ENCODE data around the gene CIRBP. TPM values are rescaled to one million over a fixed set of nuclear protein-coding genes. Genes with fewer than 3 reads are reported as not detected.
A peak's percentile ranks its signal among the peaks of the same experiment; 100 is the strongest.

The CIRBP gene
- total and polyA plus RNA-seq, 2 donors (not counting 1 experiment from before 2014, with no cell fraction given), result 643 to 1,164 TPM

GRCh38 chr19:1239420-1239795, 29.7 kb upstream of the CIRBP start:
- H3K4me2 ChIP-seq (replicated peaks; ENCODE audit: low read depth, low read length, poor library complexity, severe bottlenecking), result peak overlapping the region; percentile 99
- ATAC-seq (ENCODE audit: low read depth) (no peak), DNase-seq (no peak)
- WGBS (ENCODE audit: insufficient coverage), result 76% methylated on average over 10 of the region's 11 CpGs
- H2AFZ ChIP-seq (ENCODE audit: insufficient read depth, low read depth, low read length, poor library complexity, severe bottlenecking), result no peak overlapping the region
- Mint-ChIP-seq H3K4me3 (peak overlapping the region; percentile 87), H3K27ac (peak overlapping the region; percentile 50), H3K27me3 (peaks cover 8% of the 10 kb centered on the region), H3K4me1 (peaks cover 33% of the 10 kb centered on the region), H3K9me3 (ENCODE audit: insufficient read depth) (no peaks in the 10 kb centered on the region)
- TF ChIP-seq EZH2 (IDR thresholded peaks at IDR 0.05; ENCODE audit: borderline replicate concordance, insufficient read depth, low read depth, low read length, poor library complexity, severe bottlenecking) (no peak), CTCF (IDR thresholded peaks at IDR 0.05) (no peak)
- no peak overlapping the region for H3K9ac ChIP-seq (ENCODE audit: low read length)
- H3K36me3 ChIP-seq (replicated peaks in 1 of 2; ENCODE audit: control extremely low read depth in 1 of 2, control insufficient read depth in 1 of 2, extremely low read depth in 1 of 2, insufficient read depth in 2 of 2, low read length in 1 of 2), result peaks cover 0 to 4% of the 10 kb centered on the region in 2 experiments
- H3K27me3 ChIP-seq (replicated peaks in 1 of 4; ENCODE audit: control extremely low read depth in 1 of 4, control insufficient read depth in 3 of 4, insufficient read depth in 4 of 4, low read length in 3 of 4), result peaks cover 0 to 21% (median 7%) of the 10 kb centered on the region in 4 experiments
- H3K79me2 ChIP-seq (ENCODE audit: control insufficient read depth, insufficient read depth, low read length), result peaks cover 23% of the 10 kb centered on the region
- H4K20me1 ChIP-seq (ENCODE audit: control insufficient read depth, insufficient read depth, low read length, poor library complexity, severe bottlenecking), result peaks cover 16% of the 10 kb centered on the region
- ChIA-PET POLR2A (interaction anchor here (0.6 kb wide), 1 partner anchor 158 kb away, joined by 3 read pairs; no protein-coding TSS in a partner anchor), CTCF (interaction anchor here (1.2 to 1.8 kb wide), 4 partner anchors 18 to 126 kb away, joined by 3 to 8 read pairs (median 4); partner anchors contain the start of gene CIRBP)
- H3K4me3 ChIP-seq (ENCODE audit: control extremely low read depth in 1 of 5, extremely low read depth in 1 of 5, insufficient read depth in 1 of 5, low read depth in 2 of 5, low read length in 4 of 5), result no peak overlapping the region
- H3K4me1 ChIP-seq (ENCODE audit: control insufficient read depth in 2 of 2, insufficient read depth in 2 of 2, low read length in 2 of 2), result peaks cover 36 to 54% of the 10 kb centered on the region in 2 donors
- no peaks in the 10 kb centered on the region for H3K9me3 ChIP-seq (ENCODE audit: control extremely low read depth in 1 of 3, control insufficient read depth in 2 of 3, insufficient read depth in 1 of 3, low read length in 2 of 3)
- intact Hi-C loops (cut with micrococcal nuclease), result no loop called here
- no peak overlapping the region for H3K27ac ChIP-seq (ENCODE audit: low read length in 2 of 2)
